Measurements from ENCODE around the gene NTRK1. TPM values are rescaled to one million over a fixed set of nuclear protein-coding genes. Genes with fewer than 3 reads are reported as not detected.

NTRK1 gene
- total and polyA plus RNA-seq, 2 experiments from 2014 or later: 0.08 to 0.11 TPM

DNA sequence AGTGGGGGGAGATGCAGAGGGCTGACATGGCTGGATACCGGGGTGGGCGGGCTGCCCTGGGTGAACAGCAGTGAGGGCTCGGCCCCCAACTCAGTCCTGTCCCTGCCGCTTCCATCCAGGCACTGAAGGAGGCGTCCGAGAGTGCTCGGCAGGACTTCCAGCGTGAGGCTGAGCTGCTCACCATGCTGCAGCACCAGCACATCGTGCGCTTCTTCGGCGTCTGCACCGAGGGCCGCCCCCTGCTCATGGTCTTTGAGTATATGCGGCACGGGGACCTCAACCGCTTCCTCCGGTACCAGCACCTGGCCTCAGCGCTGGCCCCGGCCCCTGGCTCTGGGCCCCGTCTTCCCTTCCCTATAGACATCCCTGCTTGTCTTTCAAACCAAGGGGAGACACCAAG is 15.6 kb downstream of the NTRK1 start:
- DNase-seq: peak; percentile 34
- no peak overlapping the region for H3K4me2 ChIP-seq (ENCODE audit: unreplicated experiment)
- H3K9ac ChIP-seq: no peak overlapping the region
- WGBS, 2 experiments (ENCODE audit: low coverage in 1 of 2, low lambda C conversion rate in 2 of 2, missing lambda C conversion rate in 2 of 2): 34% methylated on average over 14 to 19 of the region's 21 CpGs
- H3F3A ChIP-seq (ENCODE audit: insufficient read depth): peaks cover 2% of the 10 kb centered on the region
- TF ChIP-seq EZH2phosphoT487 (IDR thresholded peaks at IDR 0.05; ENCODE audit: insufficient read depth, low read depth) (no peak), EZH2 (IDR thresholded peaks at IDR 0.05; ENCODE audit: insufficient read depth, poor library complexity, severe bottlenecking) (no peak)
- H4K20me1 ChIP-seq (ENCODE audit: insufficient read depth): no peaks in the 10 kb centered on the region
- H3K4me3 ChIP-seq: no peak overlapping the region
- H3K27ac ChIP-seq: no peak overlapping the region
- no peaks in the 10 kb centered on the region for H3K36me3 ChIP-seq (ENCODE audit: low read depth)
- H3K27me3 ChIP-seq (replicated peaks; ENCODE audit: insufficient read depth): peaks cover 12% of the 10 kb centered on the region; the same call in 1 of the 2 replicates
- no peak overlapping the region for H2AFZ ChIP-seq
- 0 out of 2 replicates have a peak, but pooled peaks cover 2% of the 10 kb centered on the region for H3K4me1 ChIP-seq (ENCODE audit: insufficient read depth)
- H3K9me3 ChIP-seq (ENCODE audit: low read depth): no peaks in the 10 kb centered on the region
- in situ Hi-C loops (cut with MboI): no loop called here
- no peaks in the 10 kb centered on the region for H3K9me2 ChIP-seq (ENCODE audit: insufficient read depth)
- H3K79me2 ChIP-seq (ENCODE audit: insufficient read depth): no peaks in the 10 kb centered on the region

DNA sequence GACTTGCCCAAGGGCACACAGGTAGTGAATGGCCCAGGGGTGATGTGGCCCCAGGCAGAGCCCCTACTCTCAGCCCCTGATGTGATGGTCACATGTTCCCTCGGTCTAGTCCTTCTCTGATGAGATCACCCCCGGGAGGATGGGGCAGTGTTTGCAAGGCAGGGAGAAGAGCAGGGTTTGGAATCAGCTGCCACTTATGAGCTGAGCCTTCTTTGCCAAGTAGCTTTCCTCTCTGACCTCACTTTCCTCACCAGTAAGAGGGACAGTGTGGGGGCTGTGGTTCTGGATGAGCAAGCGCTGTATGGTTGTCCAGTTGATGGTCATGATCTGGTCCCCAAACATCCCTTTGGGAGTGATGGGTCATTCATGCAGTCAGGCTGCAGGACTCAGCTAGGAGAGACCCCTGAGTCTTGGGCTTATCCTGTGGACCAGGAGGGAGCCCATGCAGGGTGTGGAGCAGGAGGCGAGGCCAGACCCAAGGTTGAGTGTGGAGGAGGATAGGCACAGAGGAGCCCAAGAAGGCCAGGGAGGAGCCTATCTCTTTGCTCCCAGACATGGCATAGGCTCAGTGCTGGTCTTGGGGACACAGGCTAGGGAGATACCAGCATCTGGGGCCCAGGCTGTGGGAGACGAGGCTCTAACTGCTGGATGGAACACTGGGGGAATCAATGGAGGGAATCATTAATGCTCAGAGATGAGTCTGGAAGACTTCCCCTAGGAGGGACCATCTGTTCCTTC is 16.9 kb downstream of the NTRK1 start:
- H3K4me2 ChIP-seq (ENCODE audit: unreplicated experiment): no peak overlapping the region
- H2AFZ ChIP-seq: no peak overlapping the region
- H4K20me1 ChIP-seq (ENCODE audit: insufficient read depth): no peaks in the 10 kb centered on the region
- TF ChIP-seq EZH2 (IDR thresholded peaks at IDR 0.05; ENCODE audit: insufficient read depth, poor library complexity, severe bottlenecking): no peak
- in situ Hi-C loops (cut with MboI): no loop called here
- H3K79me2 ChIP-seq (ENCODE audit: insufficient read depth): no peaks in the 10 kb centered on the region
- no peaks in the 10 kb centered on the region for H3F3A ChIP-seq (ENCODE audit: insufficient read depth)
- 78% methylated on average over 5 of the region's 5 CpGs for whole genome bisulfite sequencing, 2 experiments (ENCODE audit: low coverage in 1 of 2, low lambda C conversion rate in 2 of 2, missing lambda C conversion rate in 2 of 2)
- H3K9me2 ChIP-seq (ENCODE audit: insufficient read depth): no peaks in the 10 kb centered on the region
- no peak overlapping the region for H3K27ac ChIP-seq
- H3K9ac ChIP-seq: no peak overlapping the region
- H3K9me3 ChIP-seq (ENCODE audit: low read depth): no peaks in the 10 kb centered on the region
- H3K4me1 ChIP-seq (ENCODE audit: insufficient read depth): no peaks in the 10 kb centered on the region
- H3K27me3 ChIP-seq (replicated peaks; ENCODE audit: insufficient read depth): peaks cover 19% of the 10 kb centered on the region; the same call in 1 of the 2 replicates
- peak; percentile 23 for DNase-seq
- H3K4me3 ChIP-seq: no peak overlapping the region
- no peaks in the 10 kb centered on the region for H3K36me3 ChIP-seq (ENCODE audit: low read depth)

- H3K36me3 ChIP-seq (ENCODE audit: low read depth): no peaks in the 10 kb centered on the region
- DNase-seq: no peak
- H3K27ac ChIP-seq: no peak overlapping the region
- in situ Hi-C loops (cut with MboI): loop anchor here (10.0 kb wide), 1 partner anchor 85 kb away; no protein-coding TSS in a partner anchor
- H3K4me1 ChIP-seq (ENCODE audit: insufficient read depth): no peaks in the 10 kb centered on the region
- TF ChIP-seq EZH2 (IDR thresholded peaks at IDR 0.05; ENCODE audit: insufficient read depth, poor library complexity, severe bottlenecking) (no peak), EZH2phosphoT487 (IDR thresholded peaks at IDR 0.05; ENCODE audit: insufficient read depth, low read depth) (no peak)
- no peak overlapping the region for H3K4me3 ChIP-seq
- no peaks in the 10 kb centered on the region for H3K9me3 ChIP-seq (ENCODE audit: low read depth)
- H3K79me2 ChIP-seq (ENCODE audit: insufficient read depth): no peaks in the 10 kb centered on the region
- no peak overlapping the region for H3K9ac ChIP-seq
- no peak overlapping the region for H2AFZ ChIP-seq
- no peaks in the 10 kb centered on the region for H3K9me2 ChIP-seq (ENCODE audit: insufficient read depth)
- H4K20me1 ChIP-seq (ENCODE audit: insufficient read depth): no peaks in the 10 kb centered on the region
- no peak overlapping the region for H3K4me2 ChIP-seq (ENCODE audit: unreplicated experiment)
- 68 to 73% methylated on average over 19 to 21 of the region's 21 CpGs for WGBS, 2 experiments (ENCODE audit: low coverage in 1 of 2, low lambda C conversion rate in 2 of 2, missing lambda C conversion rate in 2 of 2)
- H3K27me3 ChIP-seq (replicated peaks; ENCODE audit: insufficient read depth): peaks cover 19% of the 10 kb centered on the region; the same call in 1 of the 2 replicates
- no peaks in the 10 kb centered on the region for H3F3A ChIP-seq (ENCODE audit: insufficient read depth)
Measured at GRCh38 chr1:156879876-156880275, 19.2 kb downstream of the NTRK1 start.

DNA sequence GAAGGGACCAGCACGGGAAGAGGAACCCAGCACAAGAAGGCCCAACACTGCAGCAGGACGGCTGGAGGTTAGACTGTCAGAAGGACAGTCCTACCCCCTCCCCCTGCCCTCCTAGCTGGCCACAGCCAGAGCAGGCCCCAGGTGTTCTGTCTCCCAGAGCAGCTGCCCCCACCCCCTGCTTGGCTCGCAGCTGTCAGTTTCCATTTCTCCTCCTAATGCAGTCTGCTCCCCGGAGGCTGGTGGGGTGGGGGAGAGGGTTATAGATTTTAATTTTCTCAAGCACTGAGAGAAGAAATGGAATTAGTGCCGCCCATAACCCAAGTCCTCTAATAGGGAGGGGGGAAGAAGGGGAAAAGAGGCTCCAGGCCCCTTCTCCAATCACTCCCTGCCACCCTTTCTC is 19.8 kb downstream of the NTRK1 start:
- H3K9me2 ChIP-seq (ENCODE audit: insufficient read depth): no peaks in the 10 kb centered on the region
- no peak for TF ChIP-seq EZH2phosphoT487 (IDR thresholded peaks at IDR 0.05; ENCODE audit: insufficient read depth, low read depth)
- no peak for TF ChIP-seq EZH2 (IDR thresholded peaks at IDR 0.05; ENCODE audit: insufficient read depth, poor library complexity, severe bottlenecking)
- no peaks in the 10 kb centered on the region for H3K36me3 ChIP-seq (ENCODE audit: low read depth)
- H3K27me3 ChIP-seq (replicated peaks; ENCODE audit: insufficient read depth): peaks cover 19% of the 10 kb centered on the region; the same call in 1 of the 2 replicates
- no peaks in the 10 kb centered on the region for H3K4me1 ChIP-seq (ENCODE audit: insufficient read depth)
- H3K9ac ChIP-seq: no peak overlapping the region
- H3K27ac ChIP-seq: no peak overlapping the region
- H3F3A ChIP-seq (ENCODE audit: insufficient read depth): no peaks in the 10 kb centered on the region
- no peak overlapping the region for H3K4me2 ChIP-seq (ENCODE audit: unreplicated experiment)
- H3K9me3 ChIP-seq (ENCODE audit: low read depth): no peaks in the 10 kb centered on the region
- no peak for DNase-seq
- WGBS, 2 experiments (ENCODE audit: low coverage in 1 of 2, low lambda C conversion rate in 2 of 2, missing lambda C conversion rate in 2 of 2): 72 to 81% methylated on average over 5 of the region's 5 CpGs
- H3K4me3 ChIP-seq: no peak overlapping the region
- H2AFZ ChIP-seq: no peak overlapping the region
- no peaks in the 10 kb centered on the region for H4K20me1 ChIP-seq (ENCODE audit: insufficient read depth)
- no peaks in the 10 kb centered on the region for H3K79me2 ChIP-seq (ENCODE audit: insufficient read depth)
- in situ Hi-C loops (cut with MboI): loop anchor here (10.0 kb wide), 1 partner anchor 86 kb away; no protein-coding TSS in a partner anchor
